ENCODE measurements around the gene KCNA10.

The KCNA10 gene

DNA sequence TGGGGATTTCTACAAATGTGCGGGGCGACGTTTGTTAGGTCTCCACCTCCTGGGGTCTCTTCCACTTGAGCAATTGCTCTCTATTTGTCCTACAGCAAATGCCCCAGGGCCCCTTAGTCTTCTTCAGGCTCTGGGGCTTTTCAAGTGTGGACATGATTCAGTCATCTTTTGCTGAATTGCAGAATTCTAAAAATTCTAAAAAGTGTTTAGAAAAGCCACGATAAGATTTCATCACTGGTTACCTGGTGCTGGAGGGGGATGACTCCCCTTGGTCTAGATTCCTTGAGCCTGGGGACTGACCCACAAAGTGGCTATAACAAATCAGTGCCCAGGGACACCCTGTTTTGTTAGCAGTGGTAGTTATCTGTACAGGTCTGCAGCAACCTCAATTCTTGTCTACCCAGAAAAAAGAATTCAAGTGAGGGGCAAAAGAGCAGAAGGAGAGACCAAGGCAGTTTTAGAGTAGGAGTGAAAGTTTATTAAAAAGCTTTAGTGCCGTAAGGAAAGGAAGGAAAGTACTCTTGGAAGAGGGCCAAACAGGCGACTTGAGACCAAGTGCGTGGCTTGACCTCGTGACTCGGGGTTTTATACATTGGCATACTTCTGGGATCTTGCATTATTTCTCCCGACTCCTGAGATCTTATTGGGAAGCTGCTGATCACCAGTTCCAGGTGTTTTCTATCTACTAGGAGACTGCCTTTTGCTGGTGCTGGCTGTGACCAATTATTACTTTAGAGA is 42.8 kb downstream of the KCNA10 start:
- DNase-seq: peak; percentile 21

DNA sequence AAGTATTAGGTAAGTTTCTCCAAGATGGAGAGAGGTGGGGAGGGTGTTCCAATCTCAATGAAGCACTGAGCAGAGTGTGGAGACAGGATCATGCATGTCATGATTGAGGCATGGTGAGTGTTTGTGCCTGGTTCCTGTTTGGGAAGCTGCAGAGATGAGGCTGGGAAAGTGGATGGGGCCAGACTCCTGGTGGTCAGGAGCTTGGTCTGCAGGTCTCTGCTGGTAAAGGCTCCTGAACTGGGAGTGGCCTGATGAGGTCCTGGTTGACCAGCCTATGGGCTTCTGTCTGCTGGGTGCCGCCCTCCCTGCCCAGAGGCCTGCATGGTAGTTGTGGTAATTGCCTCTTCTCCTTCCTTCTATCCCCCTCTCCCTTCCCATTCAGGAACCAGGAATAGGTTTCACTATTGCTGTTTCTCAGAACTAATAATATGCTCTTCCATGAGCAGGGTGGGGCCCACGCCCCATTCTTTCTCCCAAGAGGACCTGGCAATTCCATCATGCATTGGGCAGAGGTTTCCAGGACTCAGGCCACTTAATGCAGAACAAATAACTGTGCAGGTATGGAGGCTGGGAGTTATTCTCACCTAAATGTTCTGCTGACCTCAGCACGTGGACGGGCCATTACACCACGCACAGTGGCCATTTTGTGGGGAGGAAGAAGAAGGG is 43.5 kb downstream of the KCNA10 start:
- no peak for DNase-seq

DNA sequence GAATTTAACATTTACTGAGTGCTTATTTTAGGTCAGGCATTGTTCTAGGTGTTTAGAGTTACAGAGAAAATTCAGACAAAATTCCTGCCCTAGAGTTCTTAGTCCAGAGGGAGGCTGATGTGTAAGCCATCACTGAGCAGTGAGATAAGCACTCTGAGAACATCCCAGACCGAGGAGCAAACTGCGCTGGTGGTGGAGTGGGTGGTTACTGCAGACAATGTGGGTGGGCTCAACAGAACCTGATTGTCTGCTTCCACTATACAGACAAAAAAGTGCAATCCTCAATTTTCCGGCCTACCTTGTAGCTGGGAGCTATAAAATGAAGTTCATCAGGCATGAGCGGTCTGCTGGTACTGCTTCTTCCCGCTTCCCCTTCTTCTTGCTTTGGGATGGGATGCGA is 44.5 kb downstream of the KCNA10 start:
- no peak for DNase-seq

DNA sequence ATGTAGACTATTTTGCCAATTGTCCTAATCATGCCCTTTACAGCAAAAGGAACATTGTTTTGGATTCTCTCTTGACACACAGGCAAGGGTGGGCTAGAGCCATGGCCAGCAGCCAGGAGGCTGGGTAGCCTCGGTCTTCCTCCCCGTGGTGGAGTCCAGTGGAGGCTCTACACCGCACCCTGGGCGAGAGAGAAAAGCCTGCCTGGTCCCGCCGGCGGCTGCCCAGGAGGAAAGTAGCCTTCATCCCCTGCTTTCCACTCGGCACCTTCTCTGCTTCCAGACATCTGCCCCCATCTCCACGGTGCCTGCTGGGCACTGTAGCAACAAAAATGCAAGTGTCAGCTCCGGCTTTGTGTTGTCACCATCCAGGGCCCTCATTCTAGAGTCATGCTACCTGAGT is 46.4 kb downstream of the KCNA10 start:
- DNase-seq: no peak

DNA sequence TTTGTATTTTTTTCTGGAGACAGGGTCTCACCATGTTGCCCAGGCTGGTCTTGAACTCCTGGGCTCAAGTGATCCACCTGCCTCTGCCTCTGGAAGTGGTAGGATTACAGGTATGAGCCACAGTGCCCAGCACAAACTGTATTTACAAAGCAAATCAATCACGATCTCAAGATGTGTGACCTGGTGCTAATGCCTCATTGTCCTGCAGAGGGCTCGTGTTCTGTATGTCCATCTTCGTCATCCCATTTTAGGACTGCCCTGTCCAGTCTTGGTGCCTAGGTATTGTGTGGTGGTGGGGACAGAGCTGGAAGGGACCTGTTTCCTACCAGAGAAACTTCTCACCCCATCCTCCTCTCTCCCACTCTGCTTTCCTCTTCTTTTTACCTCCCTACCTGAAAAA is 47.8 kb downstream of the KCNA10 start:
- DNase-seq: no peak

Data from suppressor macrophage treated with lipopolysaccharide for 4 hours (primary cell).